Mesothelial cell of epicardium (in vitro differentiated cells): ENCODE measurements around the gene ERVW-1. TPM values are rescaled to one million over a fixed set of nuclear protein-coding genes. Genes with fewer than 3 reads are reported as not detected.
"Not testable (repeated sequence)": the region's sequence is repeated elsewhere in the genome, so short reads cannot be mapped to it uniquely, and the experiment has no call there.

Source experiments
- DNase-seq, 2 experiments: peaks; one replicate each; pipeline ENCODE4 v3.0.0; 2021; ENCODE audit warnings: low spot score in 2 of 2; ENCODE audit not compliant: unreplicated experiment in 2 of 2
- H3K27ac Mint-ChIP-seq: 2 replicates; pipeline ENCODE4 v1.8.0; 2021; ENCODE audit warnings: mixed read lengths
- H3K27me3 Mint-ChIP-seq: 2 replicates; pipeline ENCODE4 v1.8.0; 2021; ENCODE audit warnings: low read depth, mixed read lengths
- H3K36me3 Mint-ChIP-seq: 2 replicates; pipeline ENCODE4 v1.8.0; 2021; ENCODE audit warnings: mixed read lengths
- H3K4me1 Mint-ChIP-seq: 2 replicates; pipeline ENCODE4 v1.8.0; 2021; ENCODE audit warnings: mixed read lengths
- H3K4me3 Mint-ChIP-seq: 2 replicates; pipeline ENCODE4 v1.8.0; 2021; ENCODE audit warnings: mild to moderate bottlenecking, moderate library complexity, mixed read lengths
- H3K9me3 Mint-ChIP-seq: 2 replicates; pipeline ENCODE4 v1.8.0; 2021; ENCODE audit warnings: mixed read lengths
- total RNA-seq: library from RNA; stranded (reverse); gene quantifications from 3 replicates; pipeline ENCODE4 v1.2.1, GENCODE V29; 2021
- TF ChIP-seq, protein P1 (sequence below): fragments of 200-600 bp; sonication (generic); IDR thresholded peaks from one replicate; pipeline ENCODE4 v1.5.0; 2021; ENCODE audit warnings: antibody characterized with exemption; ENCODE audit not compliant: unreplicated experiment

The ERVW-1 gene, protein sequence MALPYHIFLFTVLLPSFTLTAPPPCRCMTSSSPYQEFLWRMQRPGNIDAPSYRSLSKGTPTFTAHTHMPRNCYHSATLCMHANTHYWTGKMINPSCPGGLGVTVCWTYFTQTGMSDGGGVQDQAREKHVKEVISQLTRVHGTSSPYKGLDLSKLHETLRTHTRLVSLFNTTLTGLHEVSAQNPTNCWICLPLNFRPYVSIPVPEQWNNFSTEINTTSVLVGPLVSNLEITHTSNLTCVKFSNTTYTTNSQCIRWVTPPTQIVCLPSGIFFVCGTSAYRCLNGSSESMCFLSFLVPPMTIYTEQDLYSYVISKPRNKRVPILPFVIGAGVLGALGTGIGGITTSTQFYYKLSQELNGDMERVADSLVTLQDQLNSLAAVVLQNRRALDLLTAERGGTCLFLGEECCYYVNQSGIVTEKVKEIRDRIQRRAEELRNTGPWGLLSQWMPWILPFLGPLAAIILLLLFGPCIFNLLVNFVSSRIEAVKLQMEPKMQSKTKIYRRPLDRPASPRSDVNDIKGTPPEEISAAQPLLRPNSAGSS
- total RNA-seq, result 0.16 to 0.24 TPM in 2 of 3 replicates, not detected in the other

DNA sequence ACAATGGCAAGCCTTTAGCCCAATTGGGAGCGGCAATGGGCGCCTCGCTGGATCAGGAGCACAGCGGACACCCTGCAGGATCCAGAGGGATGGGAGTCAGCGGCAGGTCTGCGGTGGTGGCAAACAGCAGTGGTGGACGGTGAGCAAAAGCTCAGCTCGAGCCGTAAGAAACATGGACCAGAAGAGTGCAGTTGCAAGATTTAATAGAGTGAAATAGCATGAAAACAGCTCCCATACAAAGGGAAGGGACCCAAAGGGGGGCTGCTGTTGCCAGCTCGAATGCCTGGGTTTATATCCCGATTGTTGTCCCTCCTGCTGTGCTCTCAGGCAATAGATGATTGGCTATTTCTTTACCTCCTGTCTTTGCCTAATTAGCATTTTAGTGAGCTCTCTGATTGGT is at the start of gene ERVW-1:
TSS of gene ERVW-1 (minus strand) at position 266 of the 400 bp plus-strand sequence. CDS start 7,565 bp downstream, outside the sequence.
- H3K4me1 Mint-ChIP-seq, H3K27ac Mint-ChIP-seq, DNase-seq, H3K36me3 Mint-ChIP-seq, H3K9me3 Mint-ChIP-seq, H3K27me3 Mint-ChIP-seq, H3K4me3 Mint-ChIP-seq: not testable (repeated sequence)

DNA sequence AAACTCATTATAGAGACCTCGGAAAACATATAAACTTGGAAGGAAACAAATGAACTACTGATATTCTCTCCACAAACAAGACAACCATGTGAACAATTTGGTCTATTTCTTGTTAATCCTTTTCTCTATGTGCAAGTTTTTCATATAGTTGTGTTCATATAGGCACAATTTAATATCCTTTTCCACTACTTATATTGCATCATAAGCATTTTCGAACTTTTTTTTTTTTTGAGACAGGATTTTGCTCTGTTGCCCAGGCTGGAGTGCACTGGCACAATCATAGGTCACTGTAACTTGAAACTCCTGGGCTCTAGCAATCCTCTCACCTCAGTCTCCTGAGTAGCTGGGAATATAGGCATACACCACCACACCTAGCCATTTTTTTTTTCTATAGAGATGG is 45.4 kb upstream of the ERVW-1 start:
- H3K4me1 Mint-ChIP-seq, result peaks cover 12% of the 10 kb centered on the region
- no peak overlapping the region for H3K27ac Mint-ChIP-seq
- TF ChIP-seq, protein P1, sequence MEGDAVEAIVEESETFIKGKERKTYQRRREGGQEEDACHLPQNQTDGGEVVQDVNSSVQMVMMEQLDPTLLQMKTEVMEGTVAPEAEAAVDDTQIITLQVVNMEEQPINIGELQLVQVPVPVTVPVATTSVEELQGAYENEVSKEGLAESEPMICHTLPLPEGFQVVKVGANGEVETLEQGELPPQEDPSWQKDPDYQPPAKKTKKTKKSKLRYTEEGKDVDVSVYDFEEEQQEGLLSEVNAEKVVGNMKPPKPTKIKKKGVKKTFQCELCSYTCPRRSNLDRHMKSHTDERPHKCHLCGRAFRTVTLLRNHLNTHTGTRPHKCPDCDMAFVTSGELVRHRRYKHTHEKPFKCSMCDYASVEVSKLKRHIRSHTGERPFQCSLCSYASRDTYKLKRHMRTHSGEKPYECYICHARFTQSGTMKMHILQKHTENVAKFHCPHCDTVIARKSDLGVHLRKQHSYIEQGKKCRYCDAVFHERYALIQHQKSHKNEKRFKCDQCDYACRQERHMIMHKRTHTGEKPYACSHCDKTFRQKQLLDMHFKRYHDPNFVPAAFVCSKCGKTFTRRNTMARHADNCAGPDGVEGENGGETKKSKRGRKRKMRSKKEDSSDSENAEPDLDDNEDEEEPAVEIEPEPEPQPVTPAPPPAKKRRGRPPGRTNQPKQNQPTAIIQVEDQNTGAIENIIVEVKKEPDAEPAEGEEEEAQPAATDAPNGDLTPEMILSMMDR, result no peak
- no peak overlapping the region for H3K4me3 Mint-ChIP-seq
- H3K9me3 Mint-ChIP-seq, result no peaks in the 10 kb centered on the region
- H3K27me3 Mint-ChIP-seq, result no peaks in the 10 kb centered on the region
- H3K36me3 Mint-ChIP-seq, result peaks cover 2% of the 10 kb centered on the region
- DNase-seq, result no peak

DNA sequence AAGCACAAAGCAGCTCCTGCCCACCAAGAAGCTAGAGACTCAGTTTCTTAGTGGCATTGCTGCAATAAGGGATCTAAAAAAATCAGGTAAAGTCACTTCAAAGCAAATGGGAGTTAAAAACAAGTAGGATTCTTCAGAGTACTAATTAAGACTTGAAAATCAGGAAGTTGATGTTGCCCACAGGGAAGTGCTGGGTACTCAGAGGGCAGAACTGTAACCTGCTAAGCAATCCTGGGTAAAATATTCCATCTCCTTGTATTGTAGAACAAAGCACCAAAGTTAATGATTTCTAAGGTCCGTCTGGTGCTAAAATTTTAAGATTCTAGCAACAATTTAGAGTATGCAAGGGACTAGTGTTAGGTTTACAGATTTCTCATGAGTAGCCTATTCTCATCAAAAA is 42.3 kb upstream of the ERVW-1 start:
- Mint-ChIP-seq H3K9me3 (no peaks in the 10 kb centered on the region), H3K27me3 (no peaks in the 10 kb centered on the region), H3K4me1 (no peaks in the 10 kb centered on the region), H3K27ac (no peak overlapping the region), H3K36me3 (peaks cover 15% of the 10 kb centered on the region), H3K4me3 (no peak overlapping the region)
- DNase-seq, result no peak
- TF ChIP-seq, protein P1, result no peak

DNA sequence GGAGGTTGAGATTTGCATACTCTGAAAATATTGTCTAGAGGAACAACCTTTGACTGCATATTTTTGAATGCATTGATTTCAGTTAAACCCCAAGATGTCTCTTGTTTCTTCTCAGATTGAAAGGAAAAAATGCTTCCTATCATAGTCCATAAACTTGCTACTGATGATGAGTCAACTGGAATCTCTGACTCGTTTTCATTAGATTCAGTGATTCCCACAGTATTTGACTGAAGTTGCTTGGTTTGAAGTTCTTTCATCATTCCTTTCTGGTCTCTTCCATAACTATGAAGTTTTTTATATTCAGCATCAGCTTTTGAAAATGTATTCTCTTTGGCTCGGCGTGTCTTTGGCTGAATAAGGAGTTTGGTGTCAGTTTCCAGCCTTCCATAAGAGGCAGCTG is 39.9 kb upstream of the ERVW-1 start:
- TF ChIP-seq, protein P1, result no peak
- Mint-ChIP-seq H3K27me3 (no peaks in the 10 kb centered on the region), H3K36me3 (peaks cover 23% of the 10 kb centered on the region), H3K9me3 (no peaks in the 10 kb centered on the region), H3K4me1 (no peaks in the 10 kb centered on the region), H3K4me3 (no peak overlapping the region), H3K27ac (no peak overlapping the region)
- DNase-seq, result no peak

DNA sequence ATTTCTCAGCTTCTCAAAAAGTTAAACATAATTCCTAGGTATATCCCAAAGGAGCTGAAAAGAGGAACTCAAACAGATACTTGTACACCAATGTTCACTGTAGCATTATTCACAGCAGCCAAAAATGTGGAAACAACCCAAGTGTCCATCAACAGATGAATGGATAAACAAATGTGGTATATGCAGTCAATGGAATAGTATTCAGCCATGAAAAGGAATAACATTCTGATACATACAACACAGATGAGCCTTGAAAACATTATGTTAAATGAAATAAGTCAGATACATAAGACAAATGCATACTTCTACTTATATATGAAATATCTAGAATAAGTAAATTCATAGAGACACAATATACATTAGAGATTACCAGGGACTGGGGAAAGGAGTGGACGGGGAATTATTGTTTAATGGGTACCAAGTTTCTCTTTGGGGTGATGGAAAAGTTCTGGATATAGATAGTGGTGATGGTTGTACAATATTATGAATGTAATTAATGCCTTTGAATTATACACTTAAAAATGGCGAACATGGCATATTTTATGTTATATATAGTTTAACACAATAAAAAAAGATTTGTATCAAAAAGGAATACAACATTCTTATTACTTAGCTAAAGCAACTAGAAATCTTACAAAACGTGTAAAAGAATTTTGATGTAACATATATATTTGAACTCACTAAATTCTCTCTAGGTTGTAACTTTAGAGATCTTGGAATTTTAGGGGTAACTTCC is 35.6 kb upstream of the ERVW-1 start:
- Mint-ChIP-seq H3K4me3 (no peak overlapping the region), H3K36me3 (peaks cover 28% of the 10 kb centered on the region), H3K4me1 (no peaks in the 10 kb centered on the region), H3K9me3 (no peaks in the 10 kb centered on the region), H3K27me3 (no peaks in the 10 kb centered on the region), H3K27ac (no peak overlapping the region)
- no peak for DNase-seq
- TF ChIP-seq, protein P1, result no peak

DNA sequence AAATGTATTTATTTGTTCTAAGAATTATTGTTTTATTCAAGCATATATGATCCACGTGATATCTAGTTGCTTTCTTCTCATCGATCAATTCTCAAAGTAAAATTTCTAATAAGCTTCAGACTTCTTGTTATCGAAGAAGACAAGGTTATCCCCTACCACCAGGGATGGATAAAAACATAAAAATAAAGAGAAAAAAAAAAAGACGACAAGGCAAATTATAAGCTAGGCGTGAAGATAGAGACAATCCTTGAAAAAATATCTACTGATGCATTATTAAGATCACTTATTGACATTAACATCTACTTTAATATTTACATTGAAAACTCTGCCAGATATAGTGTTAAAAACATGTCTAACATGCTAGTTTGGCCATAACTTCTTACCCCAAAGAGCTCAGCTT is 31.2 kb upstream of the ERVW-1 start:
- peaks cover 29% of the 10 kb centered on the region for H3K36me3 Mint-ChIP-seq
- H3K9me3 Mint-ChIP-seq, result no peaks in the 10 kb centered on the region
- H3K27ac Mint-ChIP-seq, result no peak overlapping the region
- DNase-seq, result no peak
- H3K4me3 Mint-ChIP-seq, result no peak overlapping the region
- TF ChIP-seq, protein P1, result no peak
- H3K4me1 Mint-ChIP-seq, result no peaks in the 10 kb centered on the region
- no peaks in the 10 kb centered on the region for H3K27me3 Mint-ChIP-seq
